ENCODE results near the gene TEPSIN.

Gene TEPSIN

GRCh38 chr17:81265576-81265975 is 26.7 kb upstream of the TEPSIN start:
- DNase-seq: no peak

- DNase-seq: no peak
These were observed 25.8 kb upstream of the TEPSIN start for GRCh38 chr17:81264640-81265039.

- DNase-seq: no peak
These were observed 24.7 kb upstream of the TEPSIN start for GRCh38 chr17:81263371-81264181.

GRCh38 chr17:81261582-81262336 is 22.9 kb upstream of the TEPSIN start:
- DNase-seq: no peak

GRCh38 chr17:81261096-81261495 is 22.2 kb upstream of the TEPSIN start:
- DNase-seq: no peak

- no peak for DNase-seq
These were observed 21.8 kb upstream of the TEPSIN start for GRCh38 chr17:81260641-81261040.

GRCh38 chr17:81260171-81260570 is 21.3 kb upstream of the TEPSIN start:
- DNase-seq: no peak

- no peak for DNase-seq
These were observed 20.3 kb upstream of the TEPSIN start for GRCh38 chr17:81259058-81259605.

GRCh38 chr17:81258292-81258691 is 19.4 kb upstream of the TEPSIN start:
- no peak for DNase-seq

- DNase-seq: no peak
These were observed 18.7 kb upstream of the TEPSIN start for GRCh38 chr17:81257533-81257932.

- no peak for DNase-seq
These were observed 17.8 kb upstream of the TEPSIN start for GRCh38 chr17:81256616-81257015.

- peak; percentile 98 for DNase-seq
These were observed 16.3 kb upstream of the TEPSIN start for GRCh38 chr17:81254955-81255717.

- peak; percentile 43 for DNase-seq
These were observed 14.7 kb upstream of the TEPSIN start for GRCh38 chr17:81253358-81254131.

GRCh38 chr17:81252987-81253329 is 14.1 kb upstream of the TEPSIN start:
- no peak for DNase-seq

- no peak for DNase-seq
These were observed 13.6 kb upstream of the TEPSIN start for GRCh38 chr17:81252326-81252986.

GRCh38 chr17:81251709-81252301 is 12.9 kb upstream of the TEPSIN start:
- DNase-seq: peak; percentile 33

- DNase-seq: peak; percentile 40
These were observed 12.3 kb upstream of the TEPSIN start for GRCh38 chr17:81251094-81251708.

GRCh38 chr17:81250286-81251093 is 11.6 kb upstream of the TEPSIN start:
- DNase-seq: no peak

GRCh38 chr17:81249223-81250040 is 10.6 kb upstream of the TEPSIN start:
- peak; percentile 9 for DNase-seq
